ENCODE data around the gene LRRFIP1. TPM values are rescaled to one million over a fixed set of nuclear protein-coding genes. Genes with fewer than 3 reads are reported as not detected.
A peak's percentile ranks its signal among the peaks of the same experiment; 100 is the strongest.

Gene LRRFIP1
- 100 to 1,000 TPM in 3 of 4 donors, 10 to 100 TPM in 1; 98.5 to 147 (median 122) TPM for total RNA-seq

GRCh38 chr2:237627441-237628246 is at the start of gene LRRFIP1:
Gene LRRFIP1, plus strand, starts transcription at chr2:237627587. Its CDS starts 58 bp downstream, at chr2:237627645.
- TF ChIP-seq POLR2AphosphoS5 (IDR thresholded peaks at IDR 0.05) = no peak
- no peak for TF ChIP-seq POLR2A (IDR thresholded peaks at IDR 0.05)
- no peak for TF ChIP-seq CTCF (IDR thresholded peaks at IDR 0.05)
- TF ChIP-seq EP300 (IDR thresholded peaks at IDR 0.05; ENCODE audit: low read depth) = no peak
- no peaks in the 10 kb centered on the region for H3K36me3 ChIP-seq
- peak within 1 kb of the TSS; percentile 57 to 73 (median 67) for H3K4me3 ChIP-seq
- peaks cover 9 to 22% (median 13%) of the 10 kb centered on the region in 4 donors for H3K4me1 ChIP-seq
- peak within 1 kb of the TSS; percentile 59 to 72 (median 63) for H3K27ac ChIP-seq
- in situ Hi-C loops (cut with MboI; ENCODE audit: low pct_ligation_motif_present in 1 of 4, low pct_unique_long_range_greater_than_20kb in 1 of 4, low sequenced_read_pairs in 3 of 4) (no loop called here), intact Hi-C loops (cut with DNase I; ENCODE audit: low total_unique reads) (loop anchor here (5.0 to 10.0 kb wide), 2 partner anchors 35 to 117 kb away; no protein-coding TSS in a partner anchor)
- peak; percentile 20 for DNase-seq
- H3K27me3 ChIP-seq = peaks cover 24% of the 10 kb centered on the region
- H3K9me3 ChIP-seq = no peaks in the 10 kb centered on the region
- WGBS, 2 donors (ENCODE audit: low coverage in 1 of 2) = 9% methylated on average over 45 of the region's 114 CpGs; no CpG with 5 or more reads in 1 of the 2 donors

GRCh38 chr2:237577956-237578870 is 49.2 kb upstream of the LRRFIP1 start:
- Histone ChIP-seq H3K36me3 (no peaks in the 10 kb centered on the region), H3K27me3 (no peaks in the 10 kb centered on the region), H3K4me1 (peaks cover 6 to 10% (median 8%) of the 10 kb centered on the region in 4 donors), H3K27ac (no peak overlapping the region), H3K4me3 (no peak overlapping the region), H3K9me3 (no peaks in the 10 kb centered on the region)
- in situ Hi-C loops (cut with MboI; ENCODE audit: low pct_ligation_motif_present in 1 of 4, low pct_unique_long_range_greater_than_20kb in 1 of 4, low sequenced_read_pairs in 3 of 4) = loop anchor here in 1 of 4 donors (25.0 kb wide), 1 partner anchor 159 kb away; no protein-coding TSS in a partner anchor
- TF ChIP-seq POLR2AphosphoS5 (IDR thresholded peaks at IDR 0.05) (no peak), CTCF (IDR thresholded peaks at IDR 0.05) (no peak), POLR2A (IDR thresholded peaks at IDR 0.05) (no peak), EP300 (IDR thresholded peaks at IDR 0.05; ENCODE audit: low read depth) (no peak)
- intact Hi-C loops (cut with DNase I; ENCODE audit: low total_unique reads) = loop anchor here (10.0 kb wide), 2 partner anchors 453 to 483 kb away; no protein-coding TSS in a partner anchor
- no peak for DNase-seq
- WGBS, 2 donors (ENCODE audit: low coverage in 1 of 2) = 88 to 96% methylated on average over 3 to 26 of the region's 26 CpGs

GRCh38 chr2:237581326-237581725 is 46.1 kb upstream of the LRRFIP1 start:
- H3K27me3 ChIP-seq = no peaks in the 10 kb centered on the region
- peak overlapping the region in 1 of 4 donors; percentile 72 for H3K27ac ChIP-seq
- in situ Hi-C loops (cut with MboI; ENCODE audit: low pct_ligation_motif_present in 1 of 4, low pct_unique_long_range_greater_than_20kb in 1 of 4, low sequenced_read_pairs in 3 of 4) = loop anchor here in 3 of 4 donors (10.0 to 25.0 kb wide), 3 partner anchors 156 to 173 kb away; no protein-coding TSS in a partner anchor
- peaks cover 6 to 10% (median 8%) of the 10 kb centered on the region in 4 donors for H3K4me1 ChIP-seq
- 81 to 83% methylated on average over 6 of the region's 6 CpGs for WGBS, 2 donors (ENCODE audit: low coverage in 1 of 2)
- no peak for DNase-seq
- TF ChIP-seq POLR2A (IDR thresholded peaks at IDR 0.05) (no peak), EP300 (IDR thresholded peaks at IDR 0.05; ENCODE audit: low read depth) (no peak), POLR2AphosphoS5 (IDR thresholded peaks at IDR 0.05) (no peak), CTCF (IDR thresholded peaks at IDR 0.05) (no peak)
- no peaks in the 10 kb centered on the region for H3K9me3 ChIP-seq
- H3K4me3 ChIP-seq = no peak overlapping the region
- H3K36me3 ChIP-seq = no peaks in the 10 kb centered on the region
- intact Hi-C loops (cut with DNase I; ENCODE audit: low total_unique reads) = no loop called here
